ENCODE measurements around the gene TMEM170B.
A peak's percentile ranks its signal among the peaks of the same experiment; 100 is the strongest.

The TMEM170B gene
- long read RNA-seq, partial matches to known transcripts, result 0 of 3 reads
- long read RNA-seq, other reads (novel, unspliced or antisense), result 3 of 3 reads

GRCh38 chr6:11537229-11538051, at the start of gene TMEM170B:
Gene TMEM170B, plus strand, starts transcription at chr6:11537749. Its CDS starts 529 bp downstream, at chr6:11538278.
- TF ChIP-seq CTCF (IDR thresholded peaks at IDR 0.05; ENCODE audit: insufficient read depth, low read length) (no peak), REST (IDR thresholded peaks at IDR 0.05; ENCODE audit: insufficient replicate concordance, low read depth) (no peak), POLR2AphosphoS5 (IDR thresholded peaks at IDR 0.05; ENCODE audit: low read depth) (peak; percentile 36; the same call in 1 of the 2 replicates), SPI1 (IDR thresholded peaks at IDR 0.05; ENCODE audit: borderline replicate concordance, low read depth) (no peak), GABPA (IDR thresholded peaks at IDR 0.05; ENCODE audit: low read depth) (no peak)
- Histone ChIP-seq H3K4me3 (replicated peaks; ENCODE audit: insufficient read depth, low read length) (peak within 1 kb of the TSS; percentile 76), H3K27ac (replicated peaks) (peak within 1 kb of the TSS; percentile 91), H3K27me3 (ENCODE audit: insufficient read depth, poor library complexity, severe bottlenecking) (no peaks in the 10 kb centered on the region)
- peak; percentile 92 to 95 for DNase-seq (ENCODE audit: low read depth in 1 of 2, low spot score in 1 of 2)

- Histone ChIP-seq H3K27ac (replicated peaks) (no peak overlapping the region), H3K4me3 (replicated peaks; ENCODE audit: insufficient read depth, low read length) (no peak overlapping the region), H3K27me3 (ENCODE audit: insufficient read depth, poor library complexity, severe bottlenecking) (no peaks in the 10 kb centered on the region)
- TF ChIP-seq SPI1 (IDR thresholded peaks at IDR 0.05; ENCODE audit: borderline replicate concordance, low read depth) (no peak), CTCF (IDR thresholded peaks at IDR 0.05; ENCODE audit: insufficient read depth, low read length) (no peak), REST (IDR thresholded peaks at IDR 0.05; ENCODE audit: insufficient replicate concordance, low read depth) (no peak), POLR2AphosphoS5 (IDR thresholded peaks at IDR 0.05; ENCODE audit: low read depth) (no peak), GABPA (IDR thresholded peaks at IDR 0.05; ENCODE audit: low read depth) (no peak)
- no peak for DNase-seq (ENCODE audit: low read depth in 1 of 2, low spot score in 1 of 2)
Observed at GRCh38 chr6:11490996-11491395, 46.6 kb upstream of the TMEM170B start.

GRCh38 chr6:11491596-11492463, 45.7 kb upstream of the TMEM170B start:
- Histone ChIP-seq H3K27me3 (ENCODE audit: insufficient read depth, poor library complexity, severe bottlenecking) (no peaks in the 10 kb centered on the region), H3K27ac (replicated peaks) (no peak overlapping the region), H3K4me3 (replicated peaks; ENCODE audit: insufficient read depth, low read length) (no peak overlapping the region)
- no peak for TF ChIP-seq GABPA (IDR thresholded peaks at IDR 0.05; ENCODE audit: low read depth)
- TF ChIP-seq POLR2AphosphoS5 (IDR thresholded peaks at IDR 0.05; ENCODE audit: low read depth), result no peak
- no peak for TF ChIP-seq SPI1 (IDR thresholded peaks at IDR 0.05; ENCODE audit: borderline replicate concordance, low read depth)
- TF ChIP-seq CTCF (IDR thresholded peaks at IDR 0.05; ENCODE audit: insufficient read depth, low read length), result no peak
- no peak for TF ChIP-seq REST (IDR thresholded peaks at IDR 0.05; ENCODE audit: insufficient replicate concordance, low read depth)
- DNase-seq (ENCODE audit: low read depth in 1 of 2, low spot score in 1 of 2), result peak; percentile 16 to 22
